T-helper 1 cell treated with Interleukin-12 subunit alpha and Interleukin-12 subunit beta and Interleukin-4 antibody, amounts not matched to agents 30 ng/mL and 1 ng/mL, for 36 hours (primary cell): ENCODE data around the gene GLRX2. TPM values are rescaled to one million over a fixed set of nuclear protein-coding genes. Genes with fewer than 3 reads are reported as not detected.
"Not testable (repeated sequence)": the region's sequence is repeated elsewhere in the genome, so short reads cannot be mapped to it uniquely, and the experiment has no call there.

ENCODE experiments used
- intact Hi-C: fragments of 100-400 bp; cut with micrococcal nuclease; formaldehyde crosslinking; loops from one replicate; pipeline ENCODE4 v1.15.1; 2024
- total RNA-seq: library from RNA; stranded (reverse); gene quantifications from 2 replicates; pipeline ENCODE4 v1.2.3, GENCODE V29; 2022

Gene GLRX2, protein sequence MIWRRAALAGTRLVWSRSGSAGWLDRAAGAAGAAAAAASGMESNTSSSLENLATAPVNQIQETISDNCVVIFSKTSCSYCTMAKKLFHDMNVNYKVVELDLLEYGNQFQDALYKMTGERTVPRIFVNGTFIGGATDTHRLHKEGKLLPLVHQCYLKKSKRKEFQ
- total RNA-seq, result 18.5 and 19.8 TPM in 2 replicates

DNA sequence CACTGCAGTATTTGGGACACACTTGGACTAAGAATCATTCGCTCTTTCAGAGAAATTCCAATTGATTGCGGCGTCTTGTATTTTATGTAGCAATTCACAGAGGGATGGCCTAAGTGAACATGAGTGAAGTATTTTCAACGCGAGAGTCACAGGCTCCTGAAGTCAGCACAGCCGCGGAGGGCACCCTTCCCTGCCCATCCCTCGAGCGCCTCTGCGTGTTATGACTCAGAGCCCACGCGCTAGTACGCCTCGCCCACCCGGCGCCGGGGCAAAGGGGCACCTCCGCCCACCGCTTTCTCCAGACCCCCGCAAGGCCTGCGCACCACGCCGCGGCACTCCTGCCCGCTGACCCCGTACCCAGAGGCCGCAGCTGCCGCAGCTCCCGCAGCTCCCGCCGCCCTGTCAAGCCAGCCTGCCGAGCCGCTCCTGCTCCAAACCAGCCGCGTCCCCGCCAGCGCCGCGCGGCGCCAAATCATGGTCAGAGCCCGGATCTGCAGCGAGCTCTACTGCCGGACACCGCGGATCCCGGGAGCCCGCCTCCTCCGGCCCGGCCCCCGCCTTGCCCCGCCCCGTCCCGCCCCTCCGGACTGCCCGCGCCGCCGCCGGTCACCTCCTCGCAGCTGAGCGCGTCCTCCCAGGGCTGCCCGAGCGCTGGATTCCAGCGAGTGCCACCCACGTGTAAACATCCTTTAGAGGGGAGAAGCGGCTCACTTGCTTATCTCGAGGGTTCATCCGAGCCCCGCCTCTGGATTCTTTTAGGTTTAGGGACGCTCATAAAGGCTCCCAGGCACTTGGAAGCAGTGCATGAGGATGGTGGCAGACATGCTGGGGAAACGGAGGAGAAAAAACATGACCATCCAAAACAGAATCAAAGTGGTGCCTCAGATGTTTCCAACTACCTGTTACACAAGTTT, at the start of gene GLRX2:
Gene GLRX2 (minus strand): TSS at position 508 of the 914 bp plus-strand sequence. CDS start 32 bp downstream, at position 476.
- intact Hi-C loops, result loop anchor here (1.0 to 5.0 kb wide), 4 partner anchors 17 to 296 kb away; partner anchors contain the start of genes CDC73, RGS2, RO60 and UCHL5

DNA sequence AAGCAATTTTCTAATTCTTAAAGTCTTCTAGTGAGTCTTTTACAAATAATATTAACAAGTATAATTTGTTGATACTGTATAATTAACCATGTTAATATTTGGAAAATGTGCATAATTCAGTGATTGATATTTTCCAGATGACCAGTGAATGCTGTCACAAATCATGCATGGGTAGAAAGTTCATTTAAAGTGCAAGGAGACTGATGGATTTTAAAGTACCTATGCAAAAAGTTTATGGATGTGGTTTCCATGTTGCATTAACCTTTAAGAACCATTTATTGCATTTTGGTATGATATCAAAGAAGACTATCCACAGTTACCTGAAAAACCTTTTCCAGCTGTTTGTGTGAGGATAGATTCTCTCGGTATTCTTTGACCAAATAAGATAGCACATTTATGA, 39.8 kb upstream of the GLRX2 start:
- intact Hi-C loops, result no loop called here

DNA sequence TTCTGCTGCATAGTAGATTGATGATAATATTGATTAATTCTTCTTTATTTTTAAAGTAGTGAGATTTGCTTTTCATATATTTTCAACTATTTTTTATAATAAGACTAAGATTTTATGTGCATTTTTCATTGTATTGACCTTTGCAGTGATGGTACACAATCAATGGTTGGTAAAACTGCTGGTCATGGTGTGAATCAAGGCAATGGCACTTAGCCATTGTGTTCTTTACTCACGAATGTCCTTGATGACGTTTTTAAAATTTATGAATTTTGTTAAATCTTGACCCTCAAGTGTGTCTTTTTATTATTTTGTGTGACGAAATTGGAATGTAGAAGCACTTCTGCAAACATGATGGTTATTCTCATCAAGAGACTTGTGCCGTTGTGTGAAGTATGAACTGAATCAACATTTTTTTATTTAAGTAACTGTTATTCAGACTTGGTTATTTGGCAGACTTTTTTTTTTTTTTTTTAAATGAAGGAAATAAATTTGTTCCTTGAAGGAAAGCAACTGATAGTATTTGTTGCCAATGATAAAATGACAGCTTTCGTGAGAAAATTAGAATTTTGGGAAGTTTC, 39.2 kb upstream of the GLRX2 start:
- intact Hi-C loops, result no loop called here

DNA sequence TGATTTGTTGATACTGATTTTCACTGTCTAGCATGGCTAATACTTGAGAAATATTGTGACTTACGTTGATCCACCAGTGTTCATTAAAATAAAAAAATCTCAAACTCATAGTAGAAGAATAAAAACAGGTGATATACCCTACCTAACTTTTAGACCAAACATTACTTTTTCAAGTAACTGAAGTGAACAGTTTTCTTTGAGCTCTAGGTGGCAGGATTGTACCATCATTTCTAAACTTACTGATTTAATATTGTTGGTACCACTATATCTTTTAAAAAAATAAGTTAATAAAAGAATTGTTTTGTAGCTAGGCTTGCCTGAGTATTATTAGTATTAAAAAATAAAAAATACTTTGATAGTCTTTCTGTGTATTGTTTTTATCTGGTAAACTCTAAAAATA, 38.1 kb upstream of the GLRX2 start:
- intact Hi-C loops, result loop anchor here (1.0 to 2.0 kb wide), 2 partner anchors 1152 to 1324 kb away; no protein-coding TSS in a partner anchor

DNA sequence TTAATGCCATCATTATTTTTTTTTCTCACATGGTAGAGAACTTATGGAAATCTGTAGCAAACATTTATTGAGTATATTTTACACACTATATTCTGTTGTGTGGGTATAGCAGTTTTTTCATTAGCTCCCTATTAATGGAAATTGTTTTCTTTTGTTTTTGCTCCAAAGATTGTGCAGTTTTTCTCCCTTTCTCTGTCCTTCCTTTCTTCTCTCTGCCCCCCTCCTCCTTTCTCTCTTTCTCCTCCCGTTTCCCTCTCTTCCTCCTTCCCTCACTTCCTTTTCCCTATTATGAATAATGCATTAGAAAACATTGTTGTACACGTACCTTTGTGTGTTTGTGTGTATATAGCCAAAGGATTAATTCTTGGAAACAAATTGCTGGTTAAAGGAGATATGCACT, 37.2 kb upstream of the GLRX2 start:
- intact Hi-C loops, result loop anchor here (2.0 kb wide), 1 partner anchor 1324 kb away; no protein-coding TSS in a partner anchor

DNA sequence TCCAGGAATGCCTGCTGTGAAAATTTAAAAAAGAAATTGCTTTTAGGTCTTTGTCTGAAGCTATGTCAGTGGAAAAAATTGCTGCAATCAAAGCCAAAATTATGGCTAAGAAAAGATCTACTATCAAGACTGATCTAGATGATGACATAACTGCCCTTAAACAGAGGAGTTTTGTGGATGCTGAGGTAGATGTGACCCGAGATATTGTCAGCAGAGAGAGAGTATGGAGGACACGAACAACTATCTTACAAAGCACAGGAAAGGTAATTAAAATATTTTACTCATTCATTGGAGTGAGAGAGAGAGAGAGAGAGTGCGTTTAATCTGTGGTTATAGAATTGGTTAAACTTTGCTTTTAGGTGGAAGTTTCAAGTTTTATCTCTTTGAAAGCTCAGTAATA, 36.6 kb upstream of the GLRX2 start:
- intact Hi-C loops, result loop anchor here (2.0 kb wide), 1 partner anchor 1325 kb away; no protein-coding TSS in a partner anchor

DNA sequence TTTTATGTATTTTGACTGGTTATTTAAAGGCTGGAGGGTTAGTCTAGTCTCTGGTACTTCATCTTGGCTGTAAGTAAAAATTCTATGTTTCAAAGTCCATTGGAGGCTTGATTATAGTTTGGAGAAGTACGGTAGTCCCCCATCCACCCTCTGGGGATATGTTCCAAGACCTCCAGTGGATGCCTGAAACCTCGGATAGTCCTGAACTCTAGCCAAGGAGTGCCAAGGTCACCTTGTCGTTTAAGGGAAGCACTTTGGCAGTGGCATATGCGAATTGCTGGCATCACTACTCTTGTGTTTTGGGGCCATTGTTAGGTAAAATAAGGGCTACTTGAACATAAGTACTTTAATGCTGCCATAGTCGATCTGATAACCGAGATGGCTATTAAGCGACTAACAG, 35.0 kb upstream of the GLRX2 start:
- intact Hi-C loops, result no loop called here

DNA sequence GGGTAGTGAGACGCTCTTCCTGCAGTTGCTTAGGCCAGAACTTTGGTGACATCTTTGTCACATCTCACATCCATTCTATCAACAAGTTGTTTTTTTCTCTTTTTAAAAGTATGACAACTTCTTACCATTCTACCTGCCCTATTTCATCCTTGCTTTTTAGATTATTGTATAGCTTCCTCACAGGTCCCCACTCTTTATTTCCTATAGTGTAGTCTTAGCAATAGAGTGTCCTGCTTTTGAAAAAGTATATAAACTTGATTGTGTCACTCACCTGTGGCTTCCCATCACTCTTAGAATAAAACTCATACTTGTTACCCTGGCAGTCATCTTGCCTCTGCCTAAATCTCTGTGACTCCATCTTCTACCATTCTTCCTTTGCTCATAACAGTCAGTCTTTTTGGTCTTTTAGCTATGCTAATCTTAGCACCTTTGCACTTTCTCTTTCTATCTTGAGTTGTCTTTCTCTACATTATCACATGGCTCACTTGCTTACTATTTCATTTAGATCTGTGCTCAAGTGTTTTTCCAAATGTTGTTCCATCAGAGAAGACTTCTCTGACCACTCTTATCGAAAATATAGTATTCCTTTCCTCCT, 26.1 kb upstream of the GLRX2 start:
- intact Hi-C loops, result loop anchor here (1.0 kb wide), 1 partner anchor 9 kb away; the partner anchor contains the start of gene CDC73

DNA sequence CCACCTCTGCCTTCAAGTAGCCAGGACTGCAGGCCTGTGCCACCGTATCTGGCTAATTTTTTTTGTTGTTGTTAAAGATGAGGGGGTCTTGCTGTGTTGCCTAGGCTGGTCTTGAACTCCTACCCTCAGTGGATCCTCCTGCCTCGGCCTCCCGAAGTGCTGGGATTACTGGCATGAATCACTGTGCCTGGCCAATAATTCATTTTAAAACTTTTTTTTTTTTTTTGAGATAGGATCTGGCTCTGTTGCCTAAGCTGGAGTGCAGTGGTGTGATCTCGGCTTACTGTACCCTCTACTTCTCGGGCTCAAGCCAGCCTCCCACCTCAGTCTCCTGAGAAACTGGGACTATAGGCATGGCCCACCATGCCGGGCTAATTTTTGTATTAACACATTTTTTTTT, 20.2 kb upstream of the GLRX2 start:
- intact Hi-C loops, result no loop called here

DNA sequence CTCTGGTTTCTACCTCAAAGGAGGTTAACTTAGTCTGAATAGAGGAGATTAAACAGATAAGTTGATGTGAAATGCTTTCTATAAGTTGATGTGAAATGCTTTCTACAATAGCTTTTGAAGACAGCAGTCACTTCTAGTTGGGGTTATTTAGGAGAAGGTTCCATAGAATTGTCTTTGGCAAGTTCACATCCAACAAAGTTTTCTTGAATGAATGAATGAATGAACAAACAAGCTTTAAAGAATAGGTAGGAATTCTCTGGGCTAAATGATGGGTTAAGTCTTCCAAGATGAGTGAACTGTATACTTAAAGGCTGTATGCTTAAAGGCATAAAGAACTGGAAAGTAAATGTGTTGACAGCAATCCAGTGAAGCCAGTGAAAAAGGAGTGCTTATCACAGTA, 18.5 kb upstream of the GLRX2 start:
- intact Hi-C loops, result loop anchor here (1.0 to 5.0 kb wide), 2 partner anchors 294 to 548 kb away; partner anchors contain the start of gene RGS1

DNA sequence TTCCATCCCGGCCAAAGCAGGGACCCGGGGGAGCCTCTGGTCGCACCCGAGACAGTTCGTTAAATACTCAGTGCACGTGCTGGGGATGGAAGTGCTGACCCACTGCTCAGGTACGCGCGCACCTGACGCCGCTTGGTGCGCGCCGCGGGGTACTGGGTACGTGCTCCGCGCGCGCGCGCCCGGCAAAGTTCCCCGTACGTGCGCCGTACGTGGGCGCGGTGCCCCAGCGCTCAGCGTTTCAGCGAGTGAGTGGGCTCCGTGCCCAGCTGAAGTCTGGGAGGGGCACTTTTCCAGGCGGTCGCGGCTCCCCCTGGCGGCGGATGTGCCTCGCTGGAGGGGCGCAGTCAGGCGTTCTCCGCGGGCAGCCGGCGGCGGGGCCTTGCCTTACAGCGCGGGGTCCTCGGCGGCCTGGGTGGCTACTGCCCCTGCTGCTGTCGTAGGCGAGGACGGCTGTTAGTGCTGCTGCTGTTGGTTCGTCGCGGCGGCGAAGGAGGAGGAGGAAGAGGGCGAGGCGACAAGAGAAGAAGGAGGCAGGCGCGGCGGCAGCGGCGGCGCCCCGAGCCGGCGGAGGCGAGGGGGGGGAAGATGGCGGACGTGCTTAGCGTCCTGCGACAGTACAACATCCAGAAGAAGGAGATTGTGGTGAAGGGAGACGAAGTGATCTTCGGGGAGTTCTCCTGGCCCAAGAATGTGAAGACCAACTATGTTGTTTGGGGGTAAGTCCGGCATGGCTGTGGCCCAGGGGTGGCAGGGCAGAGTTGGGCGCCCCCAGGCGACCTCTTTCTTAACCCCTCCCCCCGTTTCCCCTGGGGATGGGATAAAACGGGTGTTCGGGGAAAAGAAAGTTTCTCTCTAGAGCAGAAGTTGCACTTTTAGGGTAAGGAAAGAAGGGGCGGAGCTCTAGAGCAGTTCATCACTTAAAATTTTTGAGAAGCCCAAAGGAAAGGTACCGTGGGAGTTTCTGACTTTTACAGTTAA, 16.7 kb upstream of the GLRX2 start, which contains the start of gene CDC73:
Gene CDC73 (plus strand): TSS at position 416 of the 978 bp plus-strand sequence. CDS start 170 bp downstream, at position 586.
- intact Hi-C loops, result loop anchor here (1.0 to 5.0 kb wide), 8 partner anchors 9 to 649 kb away; partner anchors contain the start of genes GLRX2, RGS2, RO60 and UCHL5

DNA sequence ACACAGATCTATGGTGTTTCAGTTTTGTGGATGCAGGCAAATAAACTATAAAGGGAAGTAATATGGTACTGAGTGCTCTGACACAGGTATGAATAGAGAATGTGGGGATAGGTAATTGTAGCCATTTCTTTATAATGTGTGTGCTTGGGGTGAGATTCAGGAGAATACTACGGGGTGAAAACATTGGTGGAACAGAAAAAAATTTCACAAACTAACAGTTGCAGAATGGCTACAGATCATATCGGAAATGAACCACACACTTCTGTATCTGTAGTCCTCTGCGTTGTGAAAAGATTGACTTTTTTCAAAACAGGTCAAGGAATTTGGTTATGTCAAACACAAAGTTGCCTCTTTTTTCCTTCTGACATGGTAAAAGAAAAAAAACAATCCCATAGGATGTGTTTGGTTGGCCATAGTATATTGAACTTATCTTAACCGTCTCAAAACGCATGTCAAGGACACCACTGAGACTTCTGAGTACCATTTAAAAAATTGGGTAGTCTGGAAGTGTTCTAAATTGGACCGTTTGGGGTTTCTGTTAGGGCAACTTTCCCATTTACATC, 15.5 kb upstream of the GLRX2 start:
- intact Hi-C loops, result loop anchor here (2.0 to 5.0 kb wide), 2 partner anchors 297 to 420 kb away; no protein-coding TSS in a partner anchor

DNA sequence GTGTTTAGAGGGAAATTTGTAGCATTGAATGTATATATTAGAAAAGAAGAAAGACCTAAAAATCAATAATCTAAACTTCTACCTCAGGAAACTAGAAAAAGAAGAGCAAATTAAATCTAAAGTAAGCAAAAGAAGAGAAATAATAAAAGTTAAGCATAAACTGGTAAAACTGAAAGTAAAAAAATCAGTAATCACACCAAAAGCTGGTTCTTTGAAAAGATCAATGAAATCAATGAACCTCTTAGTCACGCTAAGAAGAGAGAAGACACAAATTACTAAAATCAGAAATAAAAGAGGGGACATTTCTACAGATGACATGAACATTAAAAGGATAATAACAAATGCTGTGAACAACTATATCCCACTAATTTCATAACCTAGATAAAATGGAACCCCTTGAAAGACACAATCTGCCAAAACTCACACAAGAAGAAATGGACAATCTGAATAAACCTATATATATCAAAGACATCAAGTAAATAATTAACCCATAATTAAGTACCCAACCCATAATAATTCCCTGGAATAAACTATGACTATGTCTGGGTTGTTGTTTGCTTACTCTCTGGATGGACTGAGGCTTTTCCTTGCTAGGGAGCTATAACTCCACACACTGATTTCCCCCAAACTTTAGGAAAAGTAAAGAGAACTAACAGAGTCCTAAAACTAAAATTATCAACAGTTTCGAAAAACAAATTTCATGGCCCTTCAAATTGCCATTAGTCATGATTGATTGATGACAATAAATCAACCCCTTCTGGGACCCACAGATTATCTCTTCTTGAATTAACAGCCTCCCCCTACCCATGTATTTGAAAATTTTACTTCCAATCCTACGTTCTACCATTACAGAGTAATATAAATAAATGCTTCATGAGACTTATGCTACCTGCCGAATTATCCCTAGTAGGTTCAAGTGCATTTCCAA, 13.9 kb upstream of the GLRX2 start:
- intact Hi-C loops, result no loop called here

DNA sequence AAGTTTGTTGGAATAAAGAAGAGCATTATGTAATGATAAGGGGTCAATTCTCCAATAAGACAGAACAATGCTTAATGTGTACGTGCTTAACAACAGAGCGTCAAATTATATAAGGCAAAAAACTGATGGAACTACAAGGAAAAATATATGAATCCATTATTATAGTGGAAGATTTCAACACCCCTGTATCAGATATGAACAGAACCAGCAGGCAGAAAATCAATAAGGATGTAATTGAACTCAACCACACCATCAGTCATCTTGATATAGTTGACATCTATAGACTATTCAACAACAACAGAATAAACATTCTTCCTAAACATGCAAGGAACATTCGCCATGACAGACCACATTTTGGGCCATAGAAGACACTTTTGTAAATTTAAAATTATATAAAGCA, 13.0 kb upstream of the GLRX2 start:
- intact Hi-C loops, result no loop called here

DNA sequence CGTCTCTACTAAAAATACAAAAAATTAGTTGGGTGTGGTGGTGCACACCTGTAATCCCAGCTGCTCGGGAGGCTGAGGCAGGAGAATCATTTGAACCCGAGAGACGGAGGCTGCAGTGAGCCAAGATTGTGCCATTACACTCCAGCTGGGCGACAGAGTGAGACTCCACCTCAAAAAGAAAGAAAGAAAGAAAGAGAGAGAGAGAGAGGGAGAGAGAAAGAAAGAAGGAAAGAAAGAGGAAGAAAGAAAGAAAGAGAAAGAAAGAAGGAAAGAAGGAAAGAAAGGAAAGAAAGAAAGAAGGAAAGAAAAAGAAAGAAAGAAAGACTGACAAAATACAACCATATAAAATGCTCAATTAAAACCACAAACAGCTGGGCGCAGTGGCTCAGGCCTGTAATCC, 12.0 kb upstream of the GLRX2 start:
- intact Hi-C loops, result not testable (repeated sequence)

DNA sequence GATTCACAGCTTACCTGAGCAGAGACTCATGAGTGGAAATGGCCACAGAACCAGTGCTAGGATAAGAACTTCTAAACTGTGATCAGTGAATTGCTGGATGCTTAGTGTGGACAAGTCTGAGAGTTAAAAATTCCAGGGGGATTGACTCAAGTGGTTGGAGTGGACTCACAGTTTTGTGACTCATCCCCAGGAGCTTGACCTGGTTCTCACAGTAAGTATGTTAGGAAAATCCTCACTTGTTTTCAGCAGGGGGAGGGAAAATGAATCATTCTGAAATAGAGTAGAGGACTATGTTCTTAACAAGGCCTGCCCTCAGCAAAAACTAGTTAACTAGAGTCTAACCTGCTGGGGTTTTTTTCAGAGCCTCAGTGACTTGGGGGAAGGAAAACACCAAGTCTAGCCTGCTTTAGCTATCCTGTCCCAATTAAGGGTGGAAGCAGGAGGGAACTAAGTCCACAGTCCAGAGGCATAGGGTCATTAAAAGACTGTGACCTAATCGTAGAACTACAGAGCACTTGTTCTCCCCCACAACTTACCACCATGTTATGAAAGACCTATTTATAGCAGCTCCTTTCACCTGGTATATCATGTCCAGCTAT, 10.5 kb upstream of the GLRX2 start:
- intact Hi-C loops, result no loop called here

DNA sequence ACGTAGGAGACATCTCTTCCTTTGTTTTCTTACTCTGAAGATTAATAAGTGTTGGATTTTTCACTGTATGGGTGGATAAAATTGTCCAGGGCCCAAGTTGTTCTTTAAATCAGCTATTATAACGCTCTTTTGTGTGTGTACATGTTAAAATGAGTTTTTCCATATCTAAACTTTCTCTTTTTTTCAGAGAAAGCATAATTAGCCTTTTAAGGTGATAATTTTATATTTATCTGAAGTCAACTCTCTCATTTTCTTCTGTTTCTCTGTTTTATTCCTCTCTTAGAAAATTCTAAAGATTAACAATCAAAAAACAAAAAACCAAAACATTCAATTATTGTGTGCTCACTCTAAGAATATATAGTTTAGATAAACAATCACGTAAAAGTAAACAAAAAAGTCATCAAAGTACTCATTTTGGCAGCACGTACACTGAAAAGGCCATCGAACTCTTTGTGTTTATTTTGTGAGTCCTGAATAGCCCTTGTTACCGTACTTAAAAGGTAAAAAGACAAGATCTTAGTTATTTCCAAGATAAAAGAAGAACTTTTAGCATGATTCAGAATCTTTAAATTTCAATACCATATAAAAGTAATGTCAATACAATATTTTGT, 9.4 kb upstream of the GLRX2 start:
- intact Hi-C loops, result no loop called here

DNA sequence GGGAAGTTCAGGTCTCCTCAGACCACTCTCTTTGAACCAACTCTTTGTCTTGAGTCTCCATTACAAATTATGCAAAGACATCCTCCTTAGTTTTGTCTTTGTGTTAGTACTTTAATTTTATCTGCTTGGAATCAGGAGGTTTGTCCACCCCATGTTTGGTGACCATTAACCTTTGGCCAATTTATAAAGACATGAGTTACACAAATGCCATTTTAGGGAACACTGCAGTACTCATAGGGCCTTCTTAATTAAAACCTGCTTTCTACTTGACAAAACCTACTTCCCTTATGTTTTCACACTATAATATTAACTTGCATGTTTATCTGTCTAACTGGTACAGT, 8.7 kb upstream of the GLRX2 start:
- intact Hi-C loops, result no loop called here
